ENCODE measurements around the gene PRMT7.
"Not testable (repeated sequence)": the region's sequence is repeated elsewhere in the genome, so short reads cannot be mapped to it uniquely, and the experiment has no call there.

PRMT7 gene

DNA sequence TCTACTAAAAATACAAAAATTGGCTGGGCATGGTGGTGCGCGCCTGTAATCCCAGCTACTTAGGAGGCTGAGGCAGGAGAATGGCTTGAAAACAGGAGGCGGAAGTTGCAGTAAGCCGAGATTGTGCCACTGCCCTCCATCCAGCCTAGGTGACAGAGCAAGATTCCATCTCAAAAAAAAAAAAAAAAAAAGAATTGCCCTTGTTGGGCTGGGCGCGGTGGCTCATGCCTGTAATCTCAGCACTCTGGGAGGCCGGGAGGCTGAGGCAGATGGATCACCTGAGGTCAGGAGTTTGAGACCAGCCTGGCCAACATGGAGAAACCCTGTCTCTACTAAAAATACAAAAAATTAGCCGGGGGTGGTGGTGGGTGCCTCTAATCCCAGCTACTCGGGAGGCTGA lies 22.0 kb upstream of the PRMT7 start:
- H3K36me3 ChIP-seq (ENCODE audit: insufficient read depth, low read length), result peaks cover 19% of the 10 kb centered on the region
- not testable (repeated sequence) for H3K9ac ChIP-seq (ENCODE audit: low read depth, low read length); H3K9me3 ChIP-seq (ENCODE audit: control insufficient read depth, insufficient read depth, low read length); H3K4me1 ChIP-seq (ENCODE audit: insufficient read depth, low read length)

- Histone ChIP-seq H3K4me1 (ENCODE audit: insufficient read depth, low read length) (peaks cover 5% of the 10 kb centered on the region; the same call in 1 of the 2 replicates), H3K36me3 (ENCODE audit: insufficient read depth, low read length) (peaks cover 19% of the 10 kb centered on the region), H3K9ac (ENCODE audit: low read depth, low read length) (no peak overlapping the region), H3K9me3 (ENCODE audit: control insufficient read depth, insufficient read depth, low read length) (no peaks in the 10 kb centered on the region)
These were observed 21.6 kb upstream of the PRMT7 start for GRCh38 chr16:68289202-68289601.

GRCh38 chr16:68289621-68290329 lies 21.0 kb upstream of the PRMT7 start:
- Histone ChIP-seq H3K4me1 (ENCODE audit: insufficient read depth, low read length) (peaks cover 5% of the 10 kb centered on the region; the same call in 1 of the 2 replicates), H3K36me3 (ENCODE audit: insufficient read depth, low read length) (peaks cover 19% of the 10 kb centered on the region), H3K9ac (ENCODE audit: low read depth, low read length) (no peak overlapping the region), H3K9me3 (ENCODE audit: control insufficient read depth, insufficient read depth, low read length) (no peaks in the 10 kb centered on the region)

DNA sequence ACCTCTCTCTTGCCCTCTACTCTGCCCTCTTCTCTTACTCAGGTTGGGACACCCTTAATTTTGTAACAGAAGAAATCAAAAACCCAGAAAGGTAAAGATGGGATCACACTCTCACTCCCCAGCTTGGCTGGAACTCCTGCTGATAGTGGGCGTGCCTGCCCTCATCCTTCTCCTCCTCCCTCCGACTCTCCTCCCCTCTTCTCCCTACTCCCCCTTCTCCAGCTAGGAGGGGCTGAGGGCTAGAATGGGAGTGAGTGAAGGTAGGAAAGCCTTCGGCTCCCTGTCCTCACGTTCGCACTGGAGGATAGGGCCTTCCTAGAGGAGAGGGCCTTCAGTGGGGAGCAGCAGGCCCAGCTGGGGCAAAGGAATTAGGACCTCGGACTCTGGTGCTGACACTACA lies 20.4 kb upstream of the PRMT7 start:
- H3K9ac ChIP-seq (ENCODE audit: low read depth, low read length), result no peak overlapping the region
- H3K9me3 ChIP-seq (ENCODE audit: control insufficient read depth, insufficient read depth, low read length), result no peaks in the 10 kb centered on the region
- H3K4me1 ChIP-seq (ENCODE audit: insufficient read depth, low read length), result peaks cover 5% of the 10 kb centered on the region; the same call in 1 of the 2 replicates
- H3K36me3 ChIP-seq (ENCODE audit: insufficient read depth, low read length), result peaks cover 16% of the 10 kb centered on the region

DNA sequence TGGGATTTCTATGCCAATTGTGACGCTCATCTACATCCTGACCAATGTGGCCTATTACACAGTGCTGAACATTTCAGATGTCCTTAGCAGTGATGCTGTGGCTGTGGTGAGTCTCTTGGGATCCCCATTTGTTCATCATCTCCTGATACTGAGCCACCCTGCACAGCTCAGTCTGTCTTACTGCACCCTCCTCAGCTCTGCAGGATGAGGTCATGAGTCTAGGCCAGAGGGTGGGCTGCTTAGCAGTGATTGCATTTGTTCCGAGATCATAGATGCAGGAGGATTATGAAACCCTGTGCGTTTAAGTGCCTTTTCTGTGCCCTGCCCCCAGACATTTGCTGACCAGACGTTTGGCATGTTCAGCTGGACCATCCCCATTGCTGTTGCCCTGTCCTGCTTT lies 19.6 kb upstream of the PRMT7 start:
- Histone ChIP-seq H3K9me3 (ENCODE audit: control insufficient read depth, insufficient read depth, low read length) (no peaks in the 10 kb centered on the region), H3K4me1 (ENCODE audit: insufficient read depth, low read length) (peaks cover 5% of the 10 kb centered on the region; the same call in 1 of the 2 replicates), H3K9ac (ENCODE audit: low read depth, low read length) (no peak overlapping the region), H3K36me3 (ENCODE audit: insufficient read depth, low read length) (peaks cover 16% of the 10 kb centered on the region)

- peaks cover 19% of the 10 kb centered on the region for H3K36me3 ChIP-seq (ENCODE audit: insufficient read depth, low read length)
- no peak overlapping the region for H3K9ac ChIP-seq (ENCODE audit: low read depth, low read length)
- H3K4me1 ChIP-seq (ENCODE audit: insufficient read depth, low read length), result peaks cover 8% of the 10 kb centered on the region
- no peaks in the 10 kb centered on the region for H3K9me3 ChIP-seq (ENCODE audit: control insufficient read depth, insufficient read depth, low read length)
These were observed 18.4 kb upstream of the PRMT7 start for GRCh38 chr16:68292425-68292824.

GRCh38 chr16:68296291-68296690 lies 14.5 kb upstream of the PRMT7 start:
- Histone ChIP-seq H3K9ac (ENCODE audit: low read depth, low read length) (no peak overlapping the region), H3K36me3 (ENCODE audit: insufficient read depth, low read length) (peaks cover 32% of the 10 kb centered on the region)

GRCh38 chr16:68296693-68297092 lies 14.1 kb upstream of the PRMT7 start:
- Histone ChIP-seq H3K4me1 (ENCODE audit: insufficient read depth, low read length) (peaks cover 3% of the 10 kb centered on the region), H3K9ac (ENCODE audit: low read depth, low read length) (no peak overlapping the region), H3K9me3 (ENCODE audit: control insufficient read depth, insufficient read depth, low read length) (no peaks in the 10 kb centered on the region), H3K36me3 (ENCODE audit: insufficient read depth, low read length) (peaks cover 29% of the 10 kb centered on the region)

More at GRCh38 chr16:68296291-68296690, 14.5 kb upstream of the PRMT7 start:
- no peaks in the 10 kb centered on the region for H3K9me3 ChIP-seq (ENCODE audit: control insufficient read depth, insufficient read depth, low read length)
- H3K4me1 ChIP-seq (ENCODE audit: insufficient read depth, low read length), result peaks cover 3% of the 10 kb centered on the region

DNA sequence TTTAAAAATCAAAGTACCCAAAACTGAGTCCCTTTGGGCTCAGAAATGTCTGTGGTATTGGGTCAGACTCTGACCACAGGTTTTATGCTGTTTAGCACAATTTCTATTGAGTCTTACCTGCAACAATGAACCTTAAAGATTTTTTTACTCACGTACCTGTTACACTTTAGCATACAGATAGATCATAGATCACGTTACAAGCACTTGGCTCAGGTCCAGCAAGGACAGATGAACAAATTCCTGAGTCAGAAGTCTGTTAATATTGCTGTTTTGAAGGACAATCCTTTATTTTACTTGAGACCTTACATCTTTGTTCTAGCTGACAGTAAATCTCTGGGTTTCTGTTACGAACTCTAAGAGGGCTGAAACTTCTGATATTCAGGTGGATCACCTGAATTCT lies 12.9 kb upstream of the PRMT7 start:
- no peak overlapping the region for H3K9ac ChIP-seq (ENCODE audit: low read depth, low read length)
- H3K9me3 ChIP-seq (ENCODE audit: control insufficient read depth, insufficient read depth, low read length), result no peaks in the 10 kb centered on the region
- H3K4me1 ChIP-seq (ENCODE audit: insufficient read depth, low read length), result peaks cover 3% of the 10 kb centered on the region
- peaks cover 26% of the 10 kb centered on the region for H3K36me3 ChIP-seq (ENCODE audit: insufficient read depth, low read length)

GRCh38 chr16:68298312-68298711 lies 12.5 kb upstream of the PRMT7 start:
- peaks cover 26% of the 10 kb centered on the region for H3K36me3 ChIP-seq (ENCODE audit: insufficient read depth, low read length)
- no peak overlapping the region for H3K9ac ChIP-seq (ENCODE audit: low read depth, low read length)
- H3K4me1 ChIP-seq (ENCODE audit: insufficient read depth, low read length), result peaks cover 3% of the 10 kb centered on the region
- no peaks in the 10 kb centered on the region for H3K9me3 ChIP-seq (ENCODE audit: control insufficient read depth, insufficient read depth, low read length)

DNA sequence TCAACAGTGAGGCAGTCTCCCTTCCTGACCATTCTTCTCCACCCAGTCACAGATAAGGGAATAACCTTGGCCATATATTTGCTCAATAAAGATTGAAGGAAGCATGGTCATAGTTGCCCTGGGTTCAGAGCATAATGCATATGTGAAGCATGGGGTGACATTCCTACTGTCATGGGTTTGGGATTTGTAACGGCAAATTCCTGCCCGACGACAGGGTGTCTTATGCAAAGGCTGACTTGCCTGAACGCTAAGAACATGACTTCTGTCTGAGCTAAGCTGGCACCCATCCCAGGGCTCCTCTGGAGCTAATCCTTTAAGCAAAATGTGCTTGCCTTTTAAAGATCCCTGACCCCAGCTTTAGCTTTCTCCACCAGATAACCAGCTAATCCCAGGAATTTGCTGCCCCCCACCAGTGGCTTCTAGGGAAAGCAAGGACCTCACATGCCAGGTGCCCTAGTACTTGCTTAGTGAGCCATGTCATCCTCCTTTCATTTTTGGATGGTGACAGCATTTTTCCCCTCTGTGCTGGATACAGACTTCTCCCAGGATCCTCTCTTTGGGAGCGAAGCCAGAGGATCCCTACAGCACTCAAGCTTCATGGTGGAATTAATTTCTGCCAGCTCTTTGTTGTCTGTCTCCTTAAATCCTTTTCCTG lies 11.8 kb upstream of the PRMT7 start:
- no peak overlapping the region for H3K9ac ChIP-seq (ENCODE audit: low read depth, low read length)
- H3K9me3 ChIP-seq (ENCODE audit: control insufficient read depth, insufficient read depth, low read length), result no peaks in the 10 kb centered on the region
- peaks cover 3% of the 10 kb centered on the region for H3K4me1 ChIP-seq (ENCODE audit: insufficient read depth, low read length)
- peaks cover 29% of the 10 kb centered on the region for H3K36me3 ChIP-seq (ENCODE audit: insufficient read depth, low read length)

GRCh38 chr16:68299571-68300453 lies 11.0 kb upstream of the PRMT7 start:
- Histone ChIP-seq H3K36me3 (ENCODE audit: insufficient read depth, low read length) (peaks cover 30% of the 10 kb centered on the region), H3K4me1 (ENCODE audit: insufficient read depth, low read length) (peaks cover 3% of the 10 kb centered on the region), H3K9me3 (ENCODE audit: control insufficient read depth, insufficient read depth, low read length) (no peaks in the 10 kb centered on the region), H3K9ac (ENCODE audit: low read depth, low read length) (no peak overlapping the region)

- Histone ChIP-seq H3K9me3 (ENCODE audit: control insufficient read depth, insufficient read depth, low read length) (no peaks in the 10 kb centered on the region), H3K9ac (ENCODE audit: low read depth, low read length) (no peak overlapping the region), H3K4me1 (ENCODE audit: insufficient read depth, low read length) (peaks cover 3% of the 10 kb centered on the region), H3K36me3 (ENCODE audit: insufficient read depth, low read length) (peaks cover 40% of the 10 kb centered on the region)
These were observed 9.9 kb upstream of the PRMT7 start for GRCh38 chr16:68300734-68301459.

DNA sequence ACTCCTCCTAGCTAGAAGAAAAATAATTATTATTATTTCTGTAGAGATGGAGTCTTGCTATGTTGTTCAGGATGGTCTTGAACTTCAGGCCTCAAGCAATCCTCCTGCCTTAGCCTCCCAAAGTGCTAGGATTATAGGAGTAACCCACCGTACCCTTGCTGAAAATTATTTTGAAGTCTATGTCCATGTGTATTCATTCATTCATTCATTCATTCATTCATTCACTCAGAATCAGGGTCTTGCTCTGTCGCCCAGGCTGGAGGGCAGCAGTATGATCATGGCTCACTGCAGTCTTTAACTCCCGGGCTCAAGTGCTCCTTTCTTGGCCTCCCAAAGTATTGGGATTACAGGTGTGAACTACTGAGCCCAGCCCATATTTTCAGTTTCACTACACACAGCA lies 4.2 kb upstream of the PRMT7 start:
- H3K9ac ChIP-seq (ENCODE audit: low read depth, low read length), result no peak overlapping the region
- H3K4me1 ChIP-seq (ENCODE audit: insufficient read depth, low read length), result peaks cover 6% of the 10 kb centered on the region; the same call in 1 of the 2 replicates
- peaks cover 16% of the 10 kb centered on the region for H3K36me3 ChIP-seq (ENCODE audit: insufficient read depth, low read length)
- H3K9me3 ChIP-seq (ENCODE audit: control insufficient read depth, insufficient read depth, low read length), result no peaks in the 10 kb centered on the region
